Measurements from ENCODE around the gene CEACAM20. TPM values are rescaled to one million over a fixed set of nuclear protein-coding genes. Genes with fewer than 3 reads are reported as not detected.
"Not testable (repeated sequence)": the region's sequence is repeated elsewhere in the genome, so short reads cannot be mapped to it uniquely, and the experiment has no call there.

Gene CEACAM20
- polyA plus RNA-seq, 1 donor = not detected

- no peak for DNase-seq
These were observed 20.0 kb upstream of the CEACAM20 start for GRCh38 chr19:44549507-44549906.

DNA sequence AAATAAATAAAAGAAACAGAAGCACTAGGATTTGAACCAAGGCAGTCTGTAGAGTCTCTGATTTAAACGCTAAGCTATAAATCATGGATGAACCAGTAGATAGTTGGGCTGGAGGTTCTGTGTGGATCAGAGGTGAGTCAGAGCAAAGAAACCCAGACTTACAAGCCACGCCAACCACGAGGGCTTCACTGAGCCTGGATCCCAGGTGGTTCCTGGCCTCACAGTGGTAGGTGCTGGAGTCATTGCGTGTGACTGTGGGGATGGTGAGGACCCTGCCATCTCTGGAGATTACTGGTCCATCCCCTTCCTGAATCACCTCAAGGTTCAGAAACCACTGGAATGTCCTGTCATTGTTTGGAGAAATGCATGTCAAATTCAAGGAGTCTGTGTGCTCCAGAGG lies 19.3 kb upstream of the CEACAM20 start:
- DNase-seq = no peak

DNA sequence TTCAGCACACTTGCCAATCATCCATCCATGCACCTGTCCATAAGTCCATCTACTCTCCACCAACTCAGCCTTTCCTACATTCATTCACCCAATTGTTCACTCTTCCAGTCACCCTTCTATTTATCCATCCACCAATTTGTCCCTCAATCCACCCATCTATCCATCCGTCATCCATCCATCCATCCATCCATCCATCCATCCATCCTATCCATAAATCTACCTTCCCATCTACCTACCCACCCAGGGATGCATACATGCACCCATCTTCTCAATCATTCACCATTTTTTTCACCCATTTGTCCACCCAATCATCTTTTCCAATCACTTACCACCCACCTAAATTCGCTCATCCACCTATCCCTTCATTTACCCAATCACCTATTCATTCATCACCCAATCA lies 14.6 kb upstream of the CEACAM20 start:
- DNase-seq = no peak

DNA sequence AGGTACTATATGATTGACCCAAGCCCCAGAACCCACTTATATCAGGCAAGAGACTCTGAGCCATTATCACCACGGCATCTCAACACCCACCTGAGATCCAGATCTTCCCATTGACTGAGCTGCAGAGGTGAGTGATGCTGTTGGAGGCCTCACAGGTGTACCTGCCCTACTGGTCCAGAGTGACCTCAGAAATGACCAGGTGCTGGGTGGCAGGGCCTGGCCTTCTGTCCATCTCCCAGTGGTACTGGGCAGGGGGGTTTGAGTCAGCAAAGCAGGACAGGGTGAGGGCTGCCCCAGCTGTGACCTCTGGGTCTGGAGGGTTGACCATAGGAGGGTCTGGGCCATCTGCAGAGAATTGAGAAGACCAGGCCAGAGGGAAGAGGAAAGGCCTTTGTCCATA lies 13.2 kb upstream of the CEACAM20 start:
- DNase-seq = no peak

GRCh38 chr19:44540736-44541135 lies 11.3 kb upstream of the CEACAM20 start:
- DNase-seq = no peak

GRCh38 chr19:44539991-44540390 lies 10.5 kb upstream of the CEACAM20 start:
- no peak for DNase-seq

- no peak for DNase-seq
These were observed 9.9 kb upstream of the CEACAM20 start for GRCh38 chr19:44539236-44539826.

DNA sequence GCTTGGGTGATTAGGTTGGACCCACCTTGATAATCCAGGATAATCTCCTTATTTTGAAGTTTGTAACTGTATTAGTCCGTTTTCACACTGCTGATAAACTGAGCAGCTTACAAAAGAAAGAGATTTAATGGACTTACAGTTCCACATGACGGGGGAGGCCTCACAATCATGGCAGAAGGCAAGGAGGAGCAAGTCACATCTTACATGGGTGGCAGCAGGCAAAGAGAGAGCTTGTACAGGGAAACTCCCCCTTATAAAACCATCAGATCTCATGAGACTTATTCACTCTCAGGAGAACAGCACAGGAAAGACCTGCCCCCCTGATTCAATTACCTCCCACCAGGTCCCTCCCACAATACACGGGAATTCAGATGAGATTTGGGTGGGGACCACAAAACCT lies 5.9 kb upstream of the CEACAM20 start:
- DNase-seq = not testable (repeated sequence)

GRCh38 chr19:44532819-44533218 lies 3.3 kb upstream of the CEACAM20 start:
- DNase-seq = no peak

GRCh38 chr19:44530777-44531176 lies 1.3 kb upstream of the CEACAM20 start:
- no peak for DNase-seq

DNA sequence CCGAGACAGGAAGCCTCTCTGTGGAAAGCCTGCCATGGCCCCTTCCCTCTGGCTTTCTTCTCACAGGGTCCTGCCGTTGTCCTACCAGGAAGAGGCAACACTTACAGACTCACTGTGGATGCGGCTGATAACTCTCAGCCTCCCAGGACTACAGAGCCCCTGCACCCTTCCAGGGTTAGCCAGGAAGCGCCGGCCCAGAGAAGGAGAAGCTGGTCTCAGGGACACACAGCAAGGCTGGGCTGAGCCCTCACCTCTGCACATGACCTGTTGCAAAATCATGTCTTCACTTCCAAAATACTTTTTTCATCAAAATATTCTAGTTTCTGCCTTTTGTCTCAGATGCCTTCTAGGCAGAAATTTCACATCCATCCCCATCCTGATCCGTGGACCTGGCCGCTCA lies 1.9 kb downstream of the CEACAM20 start:
- DNase-seq = no peak

GRCh38 chr19:44525721-44526430 lies 3.6 kb downstream of the CEACAM20 start:
- no peak for DNase-seq

GRCh38 chr19:44521370-44521769 lies 8.1 kb downstream of the CEACAM20 start:
- DNase-seq = no peak

DNA sequence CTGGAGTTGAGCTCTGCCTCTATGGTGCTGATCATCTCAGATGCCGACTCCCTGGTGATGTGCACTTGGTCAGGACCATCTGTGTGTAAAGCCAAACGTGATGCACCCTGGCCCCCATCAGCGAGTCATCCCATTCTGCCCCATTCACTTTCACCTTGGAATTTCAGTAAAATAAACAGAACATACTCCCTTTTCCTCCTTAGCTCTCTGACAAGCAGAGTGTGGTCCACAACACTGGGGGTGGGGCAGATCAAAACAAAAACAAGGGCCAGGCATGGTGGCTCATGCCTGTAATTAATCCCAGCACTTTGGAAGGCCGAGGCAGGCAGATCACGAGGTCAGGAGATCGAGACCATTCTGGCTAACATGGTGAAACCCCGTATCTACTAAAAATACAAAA lies 12.3 kb downstream of the CEACAM20 start:
- DNase-seq = no peak

DNA sequence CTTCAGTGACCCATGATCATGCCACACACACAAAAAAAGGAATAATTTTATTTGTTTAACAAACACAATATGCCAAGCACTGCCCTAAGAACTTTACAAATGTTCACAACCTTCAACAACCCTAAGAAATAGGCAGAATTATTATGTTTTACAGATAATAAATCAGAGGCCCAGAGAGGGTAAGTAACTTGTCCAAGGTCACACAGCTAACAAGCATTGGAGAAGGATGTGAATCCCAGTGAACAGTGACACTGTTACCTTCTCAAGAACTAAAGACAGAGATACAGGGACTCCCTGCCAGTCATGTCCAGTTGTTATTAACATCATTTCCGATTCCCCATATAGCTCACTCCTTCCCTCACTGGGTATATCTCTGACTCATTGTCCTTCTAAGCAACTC lies 13.6 kb downstream of the CEACAM20 start:
- no peak for DNase-seq

- no peak for DNase-seq
These were observed 14.4 kb downstream of the CEACAM20 start for GRCh38 chr19:44515031-44515430.

DNA sequence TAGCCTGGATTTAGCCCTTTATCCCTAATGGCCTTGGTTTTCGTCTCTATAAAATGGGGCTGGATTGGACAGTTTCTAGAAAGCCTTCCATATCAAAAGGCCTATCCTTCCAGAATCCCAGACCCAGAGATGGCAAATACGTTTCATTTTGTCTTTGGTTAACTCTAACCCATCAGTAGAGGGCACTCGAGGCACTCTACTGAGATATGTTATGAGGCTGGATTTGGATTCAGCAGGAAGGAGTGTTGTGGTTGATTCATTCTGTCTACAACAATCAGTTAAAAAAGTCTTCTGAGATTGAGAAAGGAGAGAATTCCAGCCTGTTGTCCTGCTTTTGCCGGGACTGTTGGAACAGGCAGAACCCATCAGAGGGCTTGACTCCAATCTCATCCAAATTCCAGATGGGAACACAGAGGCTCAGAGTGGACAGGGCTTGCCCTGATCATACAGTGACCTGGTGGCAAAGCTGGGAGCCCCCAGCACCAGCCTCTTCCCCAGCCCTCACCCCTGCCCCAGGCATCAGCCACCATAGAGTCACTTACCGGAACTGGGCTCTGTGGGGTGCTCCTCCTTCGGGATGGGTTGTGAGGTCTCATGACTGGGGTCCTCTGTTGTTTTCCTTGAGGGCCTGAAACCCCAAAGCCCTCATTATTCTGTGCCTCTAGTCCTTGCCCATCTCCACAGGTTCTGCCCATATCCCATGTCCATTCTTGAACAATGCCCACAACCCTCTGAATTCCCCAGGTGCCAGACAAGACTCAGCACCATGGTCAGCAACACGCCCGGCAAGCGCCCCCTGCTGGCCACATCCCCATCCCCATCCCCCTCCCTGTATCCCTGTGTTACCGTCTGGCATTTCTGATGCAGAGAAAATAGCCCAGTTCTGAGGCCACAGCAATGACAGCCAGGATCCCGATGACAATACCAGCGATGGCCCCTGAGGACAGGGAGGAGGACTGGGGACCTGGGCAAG lies 16.9 kb downstream of the CEACAM20 start:
- DNase-seq = peak; percentile 12

- DNase-seq = no peak
These were observed 20.0 kb downstream of the CEACAM20 start for GRCh38 chr19:44509478-44509877.

DNA sequence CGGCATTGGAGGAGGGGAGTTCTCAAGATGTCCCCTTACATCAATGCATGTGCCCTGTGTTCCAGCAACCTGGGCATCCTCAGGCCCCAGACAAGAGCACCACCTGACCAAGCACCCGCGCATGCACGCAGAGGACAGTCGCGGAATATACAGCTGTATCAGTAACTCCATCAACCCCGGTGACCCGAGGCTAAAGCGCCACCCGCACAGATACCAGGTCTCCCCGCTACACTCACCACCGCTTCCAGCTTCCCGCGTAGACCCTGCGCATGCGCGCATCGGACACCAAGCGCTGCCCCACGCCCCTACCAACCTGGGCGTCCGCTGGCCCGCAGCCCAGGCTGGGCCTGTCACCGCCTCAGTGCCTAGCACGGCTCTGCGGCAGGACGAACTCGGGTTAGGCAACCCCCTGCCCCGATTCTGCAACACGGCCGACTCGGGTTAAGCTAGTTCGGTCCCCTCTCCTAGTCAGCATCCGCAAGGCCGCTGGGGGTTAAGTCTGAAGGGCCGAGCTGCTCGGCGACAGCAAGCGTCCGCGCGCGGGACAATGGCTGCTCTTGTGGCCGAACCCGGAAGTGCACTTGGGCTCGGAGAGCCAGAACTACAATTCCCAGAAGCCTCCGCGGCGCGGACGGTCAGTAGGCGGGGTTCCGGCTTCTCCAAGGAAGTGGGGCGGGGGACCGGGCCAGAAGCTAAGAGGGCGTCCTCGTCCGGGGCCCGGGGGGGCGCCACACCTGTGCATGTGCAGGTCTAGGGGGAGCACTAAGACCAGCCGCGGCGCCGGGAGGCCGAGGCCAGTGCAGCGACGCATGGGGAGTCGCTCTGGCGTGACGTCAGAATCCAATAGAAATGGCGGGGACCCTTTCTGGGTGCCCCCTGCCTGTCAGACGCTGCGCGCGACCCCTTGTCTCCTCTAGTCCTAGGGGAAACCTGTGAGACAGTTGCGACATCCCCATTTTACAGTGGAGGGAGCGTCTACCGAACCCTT lies 29.2 kb downstream of the CEACAM20 start, which contains the start of gene ZNF180:
Gene ZNF180, minus strand, starts transcription at position 561 of the 988 bp plus-strand sequence. CDS start 3,188 bp downstream, outside the sequence.
- DNase-seq = peak; percentile 97

- DNase-seq = no peak
These were observed 29.9 kb downstream of the CEACAM20 start for GRCh38 chr19:44499559-44499958.

GRCh38 chr19:44498988-44499387 lies 30.5 kb downstream of the CEACAM20 start:
- no peak for DNase-seq
